RPMI7951 (cell line): ENCODE data around the gene WNT5B. TPM values are rescaled to one million over a fixed set of nuclear protein-coding genes. Genes with fewer than 3 reads are reported as not detected.

Source experiments
- DNase-seq: peaks from one replicate; pipeline ENCODE4 v3.0.0-alpha.2; 2012; ENCODE audit warnings: low read depth
- total RNA-seq: library from RNA; depleted of rRNA; stranded (reverse); fragments of >200 nt; shearing (Covaris generic); gene quantifications from 2 replicates; pipeline ENCODE4 v1.2.3, GENCODE V29; 2014

The WNT5B gene
- total RNA-seq, 1 experiment from 2014 or later = 42.9 TPM

GRCh38 chr12:1650978-1651361, 21.9 kb downstream of the WNT5B start:
- no peak for DNase-seq

GRCh38 chr12:1651946-1652345, 22.9 kb downstream of the WNT5B start:
- no peak for DNase-seq

GRCh38 chr12:1655225-1655788, 26.3 kb downstream of the WNT5B start:
- no peak for DNase-seq

GRCh38 chr12:1656902-1657301, 27.9 kb downstream of the WNT5B start:
- DNase-seq = no peak

GRCh38 chr12:1657688-1658087, 28.7 kb downstream of the WNT5B start:
- no peak for DNase-seq

GRCh38 chr12:1660304-1661187, 31.5 kb downstream of the WNT5B start:
- no peak for DNase-seq

GRCh38 chr12:1661553-1662335, 32.7 kb downstream of the WNT5B start:
- peak; percentile 88 for DNase-seq

- DNase-seq = no peak
Measured at GRCh38 chr12:1662761-1663439, 33.9 kb downstream of the WNT5B start.

- no peak for DNase-seq
Measured at GRCh38 chr12:1663440-1664132, 34.6 kb downstream of the WNT5B start.

- DNase-seq = no peak
Measured at GRCh38 chr12:1665366-1665765, 36.3 kb downstream of the WNT5B start.

GRCh38 chr12:1666215-1666614, 37.2 kb downstream of the WNT5B start:
- DNase-seq = no peak

- DNase-seq = no peak
Measured at GRCh38 chr12:1666685-1667162, 37.7 kb downstream of the WNT5B start.

- DNase-seq = no peak
Measured at GRCh38 chr12:1668833-1669543, 40.0 kb downstream of the WNT5B start.

GRCh38 chr12:1670358-1671268, 41.6 kb downstream of the WNT5B start:
- no peak for DNase-seq

- no peak for DNase-seq
Measured at GRCh38 chr12:1676043-1676442, 47.0 kb downstream of the WNT5B start.

GRCh38 chr12:1680804-1681492, 51.9 kb downstream of the WNT5B start:
- no peak for DNase-seq

- no peak for DNase-seq
Measured at GRCh38 chr12:1681493-1681807, 52.4 kb downstream of the WNT5B start.

- no peak for DNase-seq
Measured at GRCh38 chr12:1688086-1688710, 59.2 kb downstream of the WNT5B start.
